DOHH2 (cell line): ENCODE measurements around the gene EIPR1.

Experiments used
- H3F3A ChIP-seq: fragments of 200-600 bp; sonication (generic), shearing (Covaris generic); 2 replicates; pipeline ENCODE4 v1.6.0; 2016; ENCODE audit warnings: antibody characterized with exemption, mild to moderate bottlenecking; ENCODE audit not compliant: control insufficient read depth, insufficient read depth
- H3K27ac ChIP-seq: fragments of 200-600 bp; sonication (generic); 2 replicates; pipeline ENCODE4 v1.5.1; 2014; ENCODE audit warnings: low read depth, mild to moderate bottlenecking, low read length, moderate library complexity
- H3K27me3 ChIP-seq: fragments of 200-600 bp; sonication (generic); 2 replicates; pipeline ENCODE4 v1.6.1; 2014; ENCODE audit warnings: mild to moderate bottlenecking, low read length, mixed read lengths; ENCODE audit not compliant: control insufficient read depth
- H3K36me3 ChIP-seq: fragments of 200-600 bp; sonication (generic); 2 replicates; pipeline ENCODE4 v1.6.1; 2014; ENCODE audit warnings: mild to moderate bottlenecking, low read length, moderate library complexity, mixed read lengths; ENCODE audit not compliant: control insufficient read depth
- H3K4me1 ChIP-seq: fragments of 200-600 bp; sonication (generic); 2 replicates; pipeline ENCODE4 v1.6.1; 2014; ENCODE audit warnings: mild to moderate bottlenecking, low read length, mixed read lengths; ENCODE audit not compliant: control insufficient read depth
- H3K4me2 ChIP-seq: fragments of 200-600 bp; sonication (generic); 2 replicates; pipeline ENCODE4 v1.6.0; 2014; ENCODE audit warnings: mild to moderate bottlenecking, low read length, moderate library complexity
- H3K4me3 ChIP-seq: fragments of 200-600 bp; sonication (generic); 2 replicates; pipeline ENCODE4 v1.5.1; 2014; ENCODE audit warnings: mild to moderate bottlenecking, low read length, mixed read lengths
- H3K79me2 ChIP-seq: fragments of 200-600 bp; sonication (generic); 2 replicates; pipeline ENCODE4 v1.6.1; 2014; ENCODE audit warnings: mild to moderate bottlenecking, low read length, mixed read lengths; ENCODE audit not compliant: control insufficient read depth
- H3K9me2 ChIP-seq: fragments of 200-600 bp; sonication (generic); replicated peaks from 2 replicates; pipeline ENCODE4 v1.6.1; 2014; ENCODE audit warnings: mild to moderate bottlenecking, low read length, mixed read lengths; ENCODE audit not compliant: control insufficient read depth
- H3K9me3 ChIP-seq: fragments of 200-600 bp; sonication (generic); 2 replicates; pipeline ENCODE4 v1.6.1; 2014; ENCODE audit warnings: antibody characterized with exemption, low read length, mixed read lengths; ENCODE audit not compliant: control insufficient read depth, insufficient read depth
- H4K20me1 ChIP-seq: fragments of 200-600 bp; sonication (generic); 2 replicates; pipeline ENCODE4 v1.6.0; 2014; ENCODE audit warnings: low read depth, mild to moderate bottlenecking, antibody characterized with exemption, low read length, moderate library complexity; ENCODE audit not compliant: control insufficient read depth, insufficient read depth
- CTCF ChIP-seq: fragments of 200-600 bp; sonication (generic); IDR thresholded peaks from one replicate; pipeline ENCODE4 v1.5.1; 2014; ENCODE audit warnings: antibody characterized with exemption, mild to moderate bottlenecking, low read depth, low read length; ENCODE audit not compliant: poor library complexity, severe bottlenecking
- EZH2phosphoT487 ChIP-seq: fragments of 200-600 bp; sonication (generic); IDR thresholded peaks from 2 replicates; pipeline ENCODE4 v1.6.1; 2017; ENCODE audit warnings: borderline replicate concordance, mild to moderate bottlenecking, antibody characterized with exemption, low read length, moderate library complexity, mixed read lengths

The EIPR1 gene

GRCh38 chr2:3316456-3317276 lies 61.0 kb downstream of the EIPR1 start:
- peaks cover 16% of the 10 kb centered on the region for H3K36me3 ChIP-seq
- no peaks in the 10 kb centered on the region for H3K27me3 ChIP-seq
- no peaks in the 10 kb centered on the region for H3F3A ChIP-seq
- TF ChIP-seq CTCF (no peak), EZH2phosphoT487 (no peak)
- no peak overlapping the region for H3K4me3 ChIP-seq
- no peaks in the 10 kb centered on the region for H3K9me2 ChIP-seq
- H4K20me1 ChIP-seq: 0 out of 2 replicates have a peak, but pooled peaks cover 2% of the 10 kb centered on the region
- H3K4me2 ChIP-seq: no peak overlapping the region
- no peaks in the 10 kb centered on the region for H3K4me1 ChIP-seq
- peaks cover 14% of the 10 kb centered on the region for H3K79me2 ChIP-seq
- no peaks in the 10 kb centered on the region for H3K9me3 ChIP-seq
- H3K27ac ChIP-seq: no peak overlapping the region

GRCh38 chr2:3314626-3315025 lies 63.0 kb downstream of the EIPR1 start:
- no peak overlapping the region for H3K4me2 ChIP-seq
- no peak for TF ChIP-seq CTCF
- no peak for TF ChIP-seq EZH2phosphoT487

GRCh38 chr2:3313781-3314375 lies 63.7 kb downstream of the EIPR1 start:
- Histone ChIP-seq H3K4me3 (no peak overlapping the region), H3K9me2 (no peaks in the 10 kb centered on the region), H3K9me3 (no peaks in the 10 kb centered on the region), H3F3A (no peaks in the 10 kb centered on the region), H3K27me3 (no peaks in the 10 kb centered on the region), H3K79me2 (peaks cover 11% of the 10 kb centered on the region), H4K20me1 (0 out of 2 replicates have a peak, but pooled peaks cover 2% of the 10 kb centered on the region), H3K36me3 (peaks cover 13% of the 10 kb centered on the region), H3K4me2 (no peak overlapping the region), H3K27ac (no peak overlapping the region), H3K4me1 (no peaks in the 10 kb centered on the region)
- TF ChIP-seq EZH2phosphoT487 (no peak), CTCF (no peak)

More at GRCh38 chr2:3314626-3315025, 63.0 kb downstream of the EIPR1 start:
- H3K79me2 ChIP-seq: peaks cover 17% of the 10 kb centered on the region
- no peaks in the 10 kb centered on the region for H3F3A ChIP-seq
- no peaks in the 10 kb centered on the region for H3K4me1 ChIP-seq
- no peak overlapping the region for H3K27ac ChIP-seq
- H3K36me3 ChIP-seq: peaks cover 16% of the 10 kb centered on the region
- no peak overlapping the region for H3K4me3 ChIP-seq
- no peaks in the 10 kb centered on the region for H3K9me2 ChIP-seq
- 0 out of 2 replicates have a peak, but pooled peaks cover 2% of the 10 kb centered on the region for H4K20me1 ChIP-seq
- no peaks in the 10 kb centered on the region for H3K9me3 ChIP-seq
- H3K27me3 ChIP-seq: no peaks in the 10 kb centered on the region
